H9 (cell line): ENCODE measurements around the gene ARHGEF12. TPM values are rescaled to one million over a fixed set of nuclear protein-coding genes. Genes with fewer than 3 reads are reported as not detected.

ENCODE experiments used
- DNase-seq: peaks from one replicate; pipeline ENCODE4 v3.0.0-alpha.2; 2017
- H2AFZ ChIP-seq: one replicate; pipeline ENCODE4 v1.6.1; 2013; ENCODE audit warnings: mild to moderate bottlenecking, low read length, control low read depth, moderate library complexity
- H2AK5ac ChIP-seq: 2 replicates; pipeline ENCODE4 v1.6.1; 2013; ENCODE audit warnings: low read length, control low read depth, mixed read lengths; ENCODE audit not compliant: insufficient read length
- H2BK120ac ChIP-seq: one replicate; pipeline ENCODE4 v1.6.1; 2013; ENCODE audit warnings: low read depth, mild to moderate bottlenecking, low read length, control low read depth, inconsistent platforms; ENCODE audit not compliant: poor library complexity, severe bottlenecking
- H2BK12ac ChIP-seq: 2 replicates; pipeline ENCODE4 v1.6.1; 2013; ENCODE audit warnings: low read length, control low read depth, mixed read lengths, low read depth; ENCODE audit not compliant: insufficient read length
- H2BK15ac ChIP-seq: 2 replicates; pipeline ENCODE4 v1.6.1; 2013; ENCODE audit warnings: low read depth, low read length, control low read depth
- H2BK20ac ChIP-seq: one replicate; pipeline ENCODE4 v1.6.1; 2013; ENCODE audit warnings: low read depth, mild to moderate bottlenecking, low read length, control low read depth, inconsistent platforms; ENCODE audit not compliant: poor library complexity, severe bottlenecking
- H2BK5ac ChIP-seq: 2 replicates; pipeline ENCODE4 v1.6.1; 2013; ENCODE audit warnings: low read length, control low read depth, mixed read lengths; ENCODE audit not compliant: insufficient read length
- H3K14ac ChIP-seq: 2 replicates; pipeline ENCODE4 v1.6.1; 2013; ENCODE audit warnings: low read length, control low read depth; ENCODE audit not compliant: insufficient read depth
- H3K18ac ChIP-seq: 2 replicates; pipeline ENCODE4 v1.6.1; 2013; ENCODE audit warnings: low read depth, mild to moderate bottlenecking, mixed read lengths, low read length, control low read depth; ENCODE audit not compliant: insufficient read length
- H3K23ac ChIP-seq: 2 replicates; pipeline ENCODE4 v1.6.1; 2013; ENCODE audit warnings: low read length, control low read depth, mixed read lengths, low read depth; ENCODE audit not compliant: insufficient read length
- H3K23me2 ChIP-seq: 2 replicates; pipeline ENCODE4 v1.6.1; 2013; ENCODE audit warnings: low read depth, mild to moderate bottlenecking, mixed read lengths, low read length, control low read depth; ENCODE audit not compliant: insufficient read length, poor library complexity, severe bottlenecking
- H3K27ac ChIP-seq: 2 replicates; pipeline ENCODE4 v1.5.1; 2013; ENCODE audit warnings: low read length, control low read depth, mixed read lengths, low read depth; ENCODE audit not compliant: insufficient read length
- H3K27me3 ChIP-seq: 2 replicates; pipeline ENCODE4 v1.6.1; 2013; ENCODE audit warnings: low read length, control low read depth, inconsistent platforms; ENCODE audit not compliant: insufficient read depth
- H3K4ac ChIP-seq: 2 replicates; pipeline ENCODE4 v1.6.1; 2013; ENCODE audit warnings: low read depth, mild to moderate bottlenecking, control low read depth, inconsistent platforms, low read length, moderate library complexity
- H3K4me1 ChIP-seq: 2 replicates; pipeline ENCODE4 v1.6.1; 2013; ENCODE audit warnings: low read length, control low read depth, inconsistent platforms; ENCODE audit not compliant: insufficient read depth
- H3K4me2 ChIP-seq: 2 replicates; pipeline ENCODE4 v1.6.1; 2013; ENCODE audit warnings: low read length, control low read depth, mixed read lengths; ENCODE audit not compliant: insufficient read length, insufficient read depth
- H3K56ac ChIP-seq: 2 replicates; pipeline ENCODE4 v1.6.1; 2013; ENCODE audit warnings: low read depth, mild to moderate bottlenecking, mixed read lengths, low read length, control low read depth; ENCODE audit not compliant: insufficient read length
- H3K79me1 ChIP-seq: 2 replicates; pipeline ENCODE4 v1.6.1; 2013; ENCODE audit warnings: low read depth, mild to moderate bottlenecking, moderate library complexity, low read length, control low read depth, inconsistent platforms; ENCODE audit not compliant: insufficient read depth, poor library complexity, severe bottlenecking
- H3K79me2 ChIP-seq: 2 replicates; pipeline ENCODE4 v1.6.1; 2013; ENCODE audit warnings: low read length, control low read depth, inconsistent platforms; ENCODE audit not compliant: insufficient read depth
- H3K9ac ChIP-seq: 2 replicates; pipeline ENCODE4 v1.6.1; 2013; ENCODE audit warnings: low read length, control low read depth, mixed read lengths; ENCODE audit not compliant: insufficient read length; ENCODE audit errors: extremely low read depth
- H3K9me3 ChIP-seq: one replicate; pipeline ENCODE4 v1.6.1; 2013; ENCODE audit warnings: low read depth, low read length, inconsistent platforms; ENCODE audit not compliant: control insufficient read depth
- H3T11ph ChIP-seq: one replicate; pipeline ENCODE4 v1.6.1; 2013; ENCODE audit warnings: mild to moderate bottlenecking, low read length, control low read depth, inconsistent platforms
- H4K20me1 ChIP-seq: one replicate; pipeline ENCODE4 v1.6.1; 2013; ENCODE audit not compliant: control insufficient read depth, insufficient read length, insufficient read depth
- H4K5ac ChIP-seq: 2 replicates; pipeline ENCODE4 v1.6.1; 2013; ENCODE audit warnings: low read depth, mild to moderate bottlenecking, mixed read lengths, low read length, control low read depth; ENCODE audit not compliant: insufficient read length
- H4K8ac ChIP-seq: replicated peaks from 2 replicates; pipeline ENCODE4 v1.6.1; 2013; ENCODE audit warnings: low read length, control low read depth, mixed read lengths, low read depth; ENCODE audit not compliant: insufficient read length
- H4K91ac ChIP-seq: 2 replicates; pipeline ENCODE4 v1.6.1; 2013; ENCODE audit warnings: low read depth, mild to moderate bottlenecking, moderate library complexity, mixed read lengths, low read length, control low read depth; ENCODE audit not compliant: insufficient read length
- H3K27ac Mint-ChIP-seq, 3 experiments: 2 replicates in 2 of 3; 3 replicates in 1 of 3; pipeline ENCODE4 v1.8.0; 2020 to 2021; ENCODE audit warnings: mixed read lengths in 3 of 3, mild to moderate bottlenecking in 1 of 3, moderate library complexity in 1 of 3
- H3K27me3 Mint-ChIP-seq: 2 replicates; pipeline ENCODE4 v1.8.0; 2021; ENCODE audit warnings: low read depth, mild to moderate bottlenecking, moderate library complexity, mixed read lengths
- H3K36me3 Mint-ChIP-seq, 3 experiments: 2 replicates in 2 of 3; 3 replicates in 1 of 3; pipeline ENCODE4 v1.8.0; 2020 to 2021; ENCODE audit warnings: low read depth in 3 of 3, mixed read lengths in 3 of 3; ENCODE audit not compliant: insufficient read depth in 1 of 3
- H3K4me1 Mint-ChIP-seq, 2 experiments: 2 replicates each; pipeline ENCODE4 v1.8.0; 2020; ENCODE audit warnings: mixed read lengths in 2 of 2
- H3K4me3 Mint-ChIP-seq, 2 experiments: 2 replicates in 1 of 2; 3 replicates in 1 of 2; pipeline ENCODE4 v1.8.0; 2020 to 2021; ENCODE audit warnings: mild to moderate bottlenecking in 2 of 2, mixed read lengths in 2 of 2, moderate library complexity in 1 of 2
- H3K9me3 Mint-ChIP-seq, 2 experiments: 2 replicates in 1 of 2; 3 replicates in 1 of 2; pipeline ENCODE4 v1.8.0; 2020; ENCODE audit warnings: mild to moderate bottlenecking in 2 of 2, mixed read lengths in 2 of 2, moderate library complexity in 1 of 2
- WGBS: extraction: QIAGEN DNeasy Blood & Tissue Kit; methylation state at CpG from one replicate; pipeline ENCODE4 v1.1.7; 2013; ENCODE audit warnings: missing lambda C conversion rate, low lambda C conversion rate, mixed read lengths; ENCODE audit not compliant: insufficient read length; ENCODE audit errors: extremely low coverage; 5-methylcytosine and 5-hydroxymethylcytosine counted together
- total RNA-seq: library from RNA; stranded (reverse); gene quantifications from 2 replicates; pipeline ENCODE4 v1.2.1, GENCODE V29; 2021
- TF ChIP-seq, protein P1 (sequence below): fragments of 200-600 bp; sonication (generic); conservative IDR thresholded peaks from 3 replicates; pipeline ENCODE4 v1.8.0; 2021; ENCODE audit warnings: antibody characterized with exemption, mild to moderate bottlenecking

The ARHGEF12 gene
- total RNA-seq, 1 experiment from 2014 or later = 27.0 TPM

GRCh38 chr11:120334894-120335462, 1.2 kb upstream of the ARHGEF12 start:
- peaks cover 26 to 33% of the 10 kb centered on the region in 2 experiments for H3K4me1 Mint-ChIP-seq
- Histone ChIP-seq H4K91ac (no peak overlapping the region), H2AFZ (peak overlapping the region; percentile 88), H3K27me3 (no peaks in the 10 kb centered on the region), H3K14ac (no peak overlapping the region), H3K79me1 (no peaks in the 10 kb centered on the region), H3K4me1 (0 out of 2 replicates have a peak, but pooled peaks cover 3% of the 10 kb centered on the region), H4K5ac (no peak overlapping the region), H2BK20ac (no peak overlapping the region), H3K23ac (no peak overlapping the region), H4K8ac (no peak overlapping the region), H2BK120ac (no peak overlapping the region), H3K79me2 (peaks cover 9% of the 10 kb centered on the region), H3K23me2 (peaks cover 17% of the 10 kb centered on the region), H3K18ac (no peak overlapping the region), H4K20me1 (no peaks in the 10 kb centered on the region), H3T11ph (no peak overlapping the region), H3K27ac (no peak overlapping the region), H3K9me3 (no peaks in the 10 kb centered on the region), H2AK5ac (no peak overlapping the region), H3K4me2 (peak overlapping the region; percentile 77), H2BK15ac (no peak overlapping the region), H3K56ac (no peak overlapping the region), H3K4ac (no peak overlapping the region), H3K9ac (no peak overlapping the region), H2BK5ac (no peak overlapping the region), H2BK12ac (no peak overlapping the region)
- peak; percentile 36 for DNase-seq
- H3K36me3 Mint-ChIP-seq = peaks cover 3 to 9% (median 5%) of the 10 kb centered on the region in 3 experiments; a peak in 4 of 7 replicates
- WGBS = no CpG with 5 or more reads among the region's 8 CpGs
- H3K9me3 Mint-ChIP-seq = no peaks in the 10 kb centered on the region
- no peaks in the 10 kb centered on the region for H3K27me3 Mint-ChIP-seq
- peak overlapping the region; percentile 73 to 74 for H3K4me3 Mint-ChIP-seq
- TF ChIP-seq, protein P1, sequence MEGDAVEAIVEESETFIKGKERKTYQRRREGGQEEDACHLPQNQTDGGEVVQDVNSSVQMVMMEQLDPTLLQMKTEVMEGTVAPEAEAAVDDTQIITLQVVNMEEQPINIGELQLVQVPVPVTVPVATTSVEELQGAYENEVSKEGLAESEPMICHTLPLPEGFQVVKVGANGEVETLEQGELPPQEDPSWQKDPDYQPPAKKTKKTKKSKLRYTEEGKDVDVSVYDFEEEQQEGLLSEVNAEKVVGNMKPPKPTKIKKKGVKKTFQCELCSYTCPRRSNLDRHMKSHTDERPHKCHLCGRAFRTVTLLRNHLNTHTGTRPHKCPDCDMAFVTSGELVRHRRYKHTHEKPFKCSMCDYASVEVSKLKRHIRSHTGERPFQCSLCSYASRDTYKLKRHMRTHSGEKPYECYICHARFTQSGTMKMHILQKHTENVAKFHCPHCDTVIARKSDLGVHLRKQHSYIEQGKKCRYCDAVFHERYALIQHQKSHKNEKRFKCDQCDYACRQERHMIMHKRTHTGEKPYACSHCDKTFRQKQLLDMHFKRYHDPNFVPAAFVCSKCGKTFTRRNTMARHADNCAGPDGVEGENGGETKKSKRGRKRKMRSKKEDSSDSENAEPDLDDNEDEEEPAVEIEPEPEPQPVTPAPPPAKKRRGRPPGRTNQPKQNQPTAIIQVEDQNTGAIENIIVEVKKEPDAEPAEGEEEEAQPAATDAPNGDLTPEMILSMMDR = peak; percentile 73
- no peak overlapping the region for H3K27ac Mint-ChIP-seq
